Transverse colon (tissue), 4 donors: ENCODE measurements around the gene AQP5. TPM values are rescaled to one million over a fixed set of nuclear protein-coding genes. Genes with fewer than 3 reads are reported as not detected.

Experiments
- DNase-seq: peaks from one replicate; pipeline ENCODE4 v3.0.0-alpha.2; 2019
- H3K27ac ChIP-seq, 4 donors: fragments of 200-600 bp; sonication (generic); 2 replicates each; pipeline ENCODE4 v1.5.1; 2016 to 2018; ENCODE audit warnings: inconsistent platforms in 4 of 4
- H3K27me3 ChIP-seq: fragments of 200-600 bp; sonication (generic); 2 replicates; pipeline ENCODE4 v1.5.1; 2017; ENCODE audit warnings: inconsistent platforms
- H3K36me3 ChIP-seq, 4 donors: fragments of 200-600 bp; sonication (generic); 2 replicates each; pipeline ENCODE4 v1.5.1; 2017 to 2019; ENCODE audit warnings: inconsistent platforms in 4 of 4
- H3K4me1 ChIP-seq, 4 donors: fragments of 200-600 bp; sonication (generic); 2 replicates each; pipeline ENCODE4 v1.5.1; 2017 to 2020; ENCODE audit warnings: inconsistent platforms in 4 of 4
- H3K4me3 ChIP-seq, 4 donors: fragments of 200-600 bp; sonication (generic); 1 replicate in 1 of 4; 2 replicates in 3 of 4; pipeline versions ENCODE4 v1.5.1 to v1.6.1; 2017 to 2019; ENCODE audit warnings: inconsistent platforms in 4 of 4
- H3K9me3 ChIP-seq, 2 donors: fragments of 200-600 bp; sonication (generic); 2 replicates each; pipeline ENCODE4 v1.5.1; 2017 to 2019; ENCODE audit warnings: inconsistent platforms in 2 of 2
- CTCF ChIP-seq, 5 experiments: fragments of 200-600 bp in 3 of 5; fragments of 450-650 bp in 2 of 5; sonication (generic) in 3 of 5; IDR thresholded peaks; 1 replicate in 2 of 5; 2 replicates in 3 of 5; pipeline ENCODE4 v1.5.1; 2016 to 2017; ENCODE audit warnings: antibody characterized with exemption in 5 of 5, inconsistent platforms in 3 of 5, mild to moderate bottlenecking in 2 of 5, moderate library complexity in 1 of 5
- EP300 ChIP-seq: sonication (generic); formaldehyde crosslinking; IDR thresholded peaks from one replicate; pipeline ENCODE4 v1.6.1; 2017; ENCODE audit warnings: antibody characterized with exemption, low read depth
- POLR2A ChIP-seq: fragments of 450-650 bp; IDR thresholded peaks from one replicate; pipeline ENCODE4 v1.6.1; 2016; ENCODE audit warnings: antibody characterized with exemption, mild to moderate bottlenecking, moderate library complexity
- POLR2AphosphoS5 ChIP-seq, 3 donors: sonication (generic); formaldehyde crosslinking; IDR thresholded peaks; one replicate each; pipeline ENCODE4 v1.6.1; 2016; ENCODE audit warnings: antibody characterized with exemption in 3 of 3
- WGBS, 2 donors: methylation state at CpG; one replicate each; pipeline ENCODE4 v1.1.5; 2018; ENCODE audit warnings: low coverage in 1 of 2; 5-methylcytosine and 5-hydroxymethylcytosine counted together
- in situ Hi-C, 4 donors: fragments of 200-750 bp; cut with MboI; loops; one replicate each; pipeline versions ENCODE4 v1.15.0 to v1.15.1; 2017; ENCODE audit warnings: low sequenced_read_pairs in 3 of 4, low pct_ligation_motif_present in 1 of 4, low pct_unique_long_range_greater_than_20kb in 1 of 4
- intact Hi-C: fragments of 100-400 bp; cut with DNase I; formaldehyde crosslinking; loops from one replicate; pipeline ENCODE4 v1.15.1; 2023; ENCODE audit warnings: low total_unique reads
- total RNA-seq, 4 donors: library from RNA; depleted of rRNA; stranded (reverse); fragments of >200 nt; gene quantifications; one replicate each; pipeline ENCODE4 v1.1.0, GENCODE V29; 2016

The AQP5 gene
- total RNA-seq, 4 donors from 2014 or later: not detected

- intact Hi-C loops: no loop called here
- 85 to 90% methylated on average over 2 to 12 of the region's 12 CpGs for WGBS, 2 donors
- H3K27me3 ChIP-seq: no peaks in the 10 kb centered on the region
Measured at GRCh38 chr12:49917166-49917787, 44.4 kb upstream of the AQP5 start.

GRCh38 chr12:49917788-49918173 is 43.9 kb upstream of the AQP5 start:
- no peak for DNase-seq
- WGBS, 2 donors: 85% methylated on average over 5 of the region's 5 CpGs; no CpG with 5 or more reads in 1 of the 2 donors
- Histone ChIP-seq H3K4me1 (no peaks in the 10 kb centered on the region), H3K36me3 (no peaks in the 10 kb centered on the region), H3K4me3 (no peak overlapping the region), H3K9me3 (no peaks in the 10 kb centered on the region), H3K27me3 (no peaks in the 10 kb centered on the region), H3K27ac (no peak overlapping the region)
- intact Hi-C loops (no loop called here), in situ Hi-C loops (no loop called here)
- no peak for TF ChIP-seq POLR2AphosphoS5 (IDR thresholded peaks at IDR 0.05)
- TF ChIP-seq CTCF (IDR thresholded peaks at IDR 0.05): no peak
- TF ChIP-seq POLR2A: no peak
- TF ChIP-seq EP300: no peak

More at GRCh38 chr12:49917166-49917787, 44.4 kb upstream of the AQP5 start:
- Histone ChIP-seq H3K36me3 (no peaks in the 10 kb centered on the region), H3K4me3 (no peak overlapping the region), H3K4me1 (no peaks in the 10 kb centered on the region), H3K9me3 (no peaks in the 10 kb centered on the region), H3K27ac (no peak overlapping the region)
- in situ Hi-C loops: no loop called here
- no peak for DNase-seq
- no peak for TF ChIP-seq CTCF (IDR thresholded peaks at IDR 0.05)
- TF ChIP-seq EP300: no peak
- no peak for TF ChIP-seq POLR2A
- TF ChIP-seq POLR2AphosphoS5 (IDR thresholded peaks at IDR 0.05): no peak

GRCh38 chr12:49920241-49920914 is 41.3 kb upstream of the AQP5 start:
- no peak overlapping the region for H3K4me3 ChIP-seq
- no peak for DNase-seq
- no peaks in the 10 kb centered on the region for H3K9me3 ChIP-seq
- WGBS, 2 donors: 48 to 57% methylated on average over 10 to 12 of the region's 12 CpGs
- H3K36me3 ChIP-seq: no peaks in the 10 kb centered on the region
- H3K27ac ChIP-seq: no peak overlapping the region
- in situ Hi-C loops (no loop called here), intact Hi-C loops (no loop called here)
- no peaks in the 10 kb centered on the region for H3K27me3 ChIP-seq
- TF ChIP-seq POLR2A: no peak
- no peaks in the 10 kb centered on the region for H3K4me1 ChIP-seq

GRCh38 chr12:49920915-49921286 is 40.8 kb upstream of the AQP5 start:
- no peak for TF ChIP-seq POLR2A
- no peak for TF ChIP-seq EP300
- no peak for TF ChIP-seq CTCF (IDR thresholded peaks at IDR 0.05)
- no peaks in the 10 kb centered on the region for H3K9me3 ChIP-seq
- H3K4me1 ChIP-seq: no peaks in the 10 kb centered on the region
- H3K36me3 ChIP-seq: no peaks in the 10 kb centered on the region
- H3K27me3 ChIP-seq: no peaks in the 10 kb centered on the region
- WGBS, 2 donors: 70% methylated on average over 3 of the region's 3 CpGs; no CpG with 5 or more reads in 1 of the 2 donors
- H3K27ac ChIP-seq: no peak overlapping the region
- intact Hi-C loops (no loop called here), in situ Hi-C loops (no loop called here)
- H3K4me3 ChIP-seq: no peak overlapping the region
- no peak for DNase-seq
